Measurements from ENCODE around the gene DISP3. TPM values are rescaled to one million over a fixed set of nuclear protein-coding genes. Genes with fewer than 3 reads are reported as not detected.

The DISP3 gene
- total RNA-seq, 2 experiments from 2014 or later, result 0.63 to 0.65 TPM

- intact Hi-C loops (cut with micrococcal nuclease), result no loop called here
- ATAC-seq, result no peak
- Mint-ChIP-seq H3K27me3 (peaks cover 9% of the 10 kb centered on the region), H3K36me3 (ENCODE audit: low read depth) (no peaks in the 10 kb centered on the region), H3K4me3 (no peak overlapping the region), H3K27ac (no peak overlapping the region), H3K4me1 (ENCODE audit: low read depth) (no peaks in the 10 kb centered on the region), H3K9me3 (no peaks in the 10 kb centered on the region)
- ChIA-PET POLR2A (no interaction called here), CTCF (no interaction called here)
- TF ChIP-seq CTCF (IDR thresholded peaks at IDR 0.05), result no peak
- DNase-seq, result no peak
Measured at GRCh38 chr1:11496551-11497080, 17.7 kb downstream of the DISP3 start.

- ATAC-seq (no peak), DNase-seq (no peak)
- no peak overlapping the region for H3K27ac Mint-ChIP-seq
- ChIA-PET CTCF (interaction anchor here (0.6 kb wide), 1 partner anchor 21 kb away, joined by 3 read pairs; no protein-coding TSS in a partner anchor), POLR2A (interaction anchor here (1.3 to 1.4 kb wide), 2 partner anchors 10 to 21 kb away, joined by 3 read pairs; no protein-coding TSS in a partner anchor)
- no peaks in the 10 kb centered on the region for H3K4me1 Mint-ChIP-seq (ENCODE audit: low read depth)
- TF ChIP-seq CTCF (IDR thresholded peaks at IDR 0.05), result no peak
- peaks cover 3% of the 10 kb centered on the region for H3K36me3 Mint-ChIP-seq (ENCODE audit: low read depth)
- H3K4me3 Mint-ChIP-seq, result no peak overlapping the region
- peaks cover 17% of the 10 kb centered on the region for H3K27me3 Mint-ChIP-seq
- no peaks in the 10 kb centered on the region for H3K9me3 Mint-ChIP-seq
- intact Hi-C loops (cut with micrococcal nuclease), result no loop called here
Measured at GRCh38 chr1:11498956-11499594, 20.1 kb downstream of the DISP3 start.

GRCh38 chr1:11499601-11500331, 20.8 kb downstream of the DISP3 start:
- no peak overlapping the region for H3K4me3 Mint-ChIP-seq
- H3K27me3 Mint-ChIP-seq, result peaks cover 17% of the 10 kb centered on the region
- no peak for DNase-seq
- intact Hi-C loops (cut with micrococcal nuclease), result no loop called here
- H3K9me3 Mint-ChIP-seq, result peaks cover 4% of the 10 kb centered on the region
- no peak for ATAC-seq
- H3K36me3 Mint-ChIP-seq (ENCODE audit: low read depth), result peaks cover 6% of the 10 kb centered on the region
- TF ChIP-seq CTCF (IDR thresholded peaks at IDR 0.05), result no peak
- H3K27ac Mint-ChIP-seq, result no peak overlapping the region
- no peaks in the 10 kb centered on the region for H3K4me1 Mint-ChIP-seq (ENCODE audit: low read depth)
- CTCF ChIA-PET, result interaction anchor here (0.6 kb wide), 1 partner anchor 22 kb away, joined by 3 read pairs; no protein-coding TSS in a partner anchor
- POLR2A ChIA-PET, result interaction anchor here (1.3 to 1.4 kb wide), 2 partner anchors 11 to 22 kb away, joined by 3 read pairs; no protein-coding TSS in a partner anchor

- H3K4me3 Mint-ChIP-seq, result no peak overlapping the region
- no peak for ATAC-seq
- POLR2A ChIA-PET, result no interaction called here
Measured at GRCh38 chr1:11500881-11501280, 21.9 kb downstream of the DISP3 start.

More at GRCh38 chr1:11500881-11501280, 21.9 kb downstream of the DISP3 start:
- peaks cover 8% of the 10 kb centered on the region for H3K36me3 Mint-ChIP-seq (ENCODE audit: low read depth)
- no peaks in the 10 kb centered on the region for H3K4me1 Mint-ChIP-seq (ENCODE audit: low read depth)
- TF ChIP-seq CTCF (IDR thresholded peaks at IDR 0.05), result no peak
- H3K27ac Mint-ChIP-seq, result no peak overlapping the region
- H3K9me3 Mint-ChIP-seq, result peaks cover 12% of the 10 kb centered on the region
- DNase-seq, result no peak
- peaks cover 17% of the 10 kb centered on the region for H3K27me3 Mint-ChIP-seq
- intact Hi-C loops (cut with micrococcal nuclease), result no loop called here
- CTCF ChIA-PET, result no interaction called here
